ENCODE data around the gene EPOP. TPM values are rescaled to one million over a fixed set of nuclear protein-coding genes. Genes with fewer than 3 reads are reported as not detected.

The EPOP gene
- total and polyA plus RNA-seq, 4 donors: 0.32 to 1.9 (median 1.1) TPM

DNA sequence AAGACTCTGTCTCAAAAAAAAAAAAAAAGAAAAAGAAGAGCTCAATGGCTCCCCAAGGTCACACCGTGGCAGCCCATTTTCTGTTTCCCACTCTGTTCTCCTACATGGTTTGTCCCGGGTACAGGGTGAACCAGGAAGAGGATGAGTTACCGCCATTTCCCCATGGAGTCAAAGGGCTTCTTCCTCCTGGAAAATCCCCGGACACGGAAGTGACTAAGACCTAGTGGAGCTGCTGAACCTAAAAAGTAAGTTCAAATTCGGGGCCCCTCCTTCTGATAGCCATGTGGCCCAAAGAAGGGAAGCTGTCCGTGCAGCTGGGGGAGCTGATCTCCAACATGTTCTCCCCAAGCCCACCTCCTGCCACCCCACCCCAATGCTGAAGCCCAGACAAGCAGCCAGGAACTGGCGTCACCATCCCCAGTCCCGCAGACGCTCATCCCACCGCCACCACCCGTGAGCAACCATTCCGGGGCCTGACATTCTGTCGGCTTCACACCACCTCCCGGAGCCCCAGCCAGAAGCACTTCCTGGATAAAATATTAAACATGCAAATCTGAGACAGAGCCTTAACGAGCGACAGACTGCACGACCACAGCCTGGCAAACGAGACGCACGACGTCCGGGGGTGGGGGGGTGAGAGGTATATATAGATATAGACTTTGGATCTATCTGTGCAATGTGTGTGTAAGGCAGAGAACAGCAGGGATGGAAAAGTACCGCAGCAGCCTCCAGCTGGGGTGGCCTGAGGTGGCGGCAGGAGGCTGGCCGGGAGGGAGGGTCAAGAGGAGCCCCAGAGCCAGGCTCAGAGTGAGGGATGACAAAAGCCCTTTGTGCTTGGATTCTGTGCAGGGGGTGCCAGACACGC, 17.6 kb downstream of the EPOP start:
- Histone ChIP-seq H3K9me3 (ENCODE audit: control insufficient read depth in 4 of 4, low read length in 3 of 4) (no peaks in the 10 kb centered on the region), H3K27me3 (ENCODE audit: control insufficient read depth in 4 of 4, insufficient read depth in 4 of 4, low read length in 3 of 4) (no peaks in the 10 kb centered on the region), H3K36me3 (ENCODE audit: control insufficient read depth in 4 of 4, insufficient read depth in 3 of 4, low read depth in 1 of 4, low read length in 3 of 4) (no peaks in the 10 kb centered on the region), H3K4me1 (ENCODE audit: control insufficient read depth in 4 of 4, insufficient read depth in 4 of 4, low read length in 3 of 4) (no peaks in the 10 kb centered on the region), H3K4me3 (ENCODE audit: low read depth in 1 of 3, low read length in 3 of 3) (no peak overlapping the region), H3K27ac (ENCODE audit: low read depth in 1 of 2, low read length in 2 of 2) (no peak overlapping the region), H3K9ac (ENCODE audit: low read depth in 1 of 2, low read length in 2 of 2) (no peak overlapping the region)
- DNase-seq (ENCODE audit: low spot score): no peak
- TF ChIP-seq ZBTB33 (IDR thresholded peaks at IDR 0.05) (no peak), GABPA (IDR thresholded peaks at IDR 0.05 in 1 of 2, conservative IDR thresholded peaks at IDR 0.05 in 1 of 2) (no peak), HNF4G (IDR thresholded peaks at IDR 0.05) (no peak), YY1 (IDR thresholded peaks at IDR 0.05) (no peak), CTCF (IDR thresholded peaks at IDR 0.05; ENCODE audit: low read depth, low read length, missing input control) (no peak), FOXA1 (IDR thresholded peaks at IDR 0.05) (no peak), HNF4A (conservative IDR thresholded peaks at IDR 0.05) (no peak), JUND (IDR thresholded peaks at IDR 0.05) (no peak)
- TF ChIP-seq, protein P1, sequence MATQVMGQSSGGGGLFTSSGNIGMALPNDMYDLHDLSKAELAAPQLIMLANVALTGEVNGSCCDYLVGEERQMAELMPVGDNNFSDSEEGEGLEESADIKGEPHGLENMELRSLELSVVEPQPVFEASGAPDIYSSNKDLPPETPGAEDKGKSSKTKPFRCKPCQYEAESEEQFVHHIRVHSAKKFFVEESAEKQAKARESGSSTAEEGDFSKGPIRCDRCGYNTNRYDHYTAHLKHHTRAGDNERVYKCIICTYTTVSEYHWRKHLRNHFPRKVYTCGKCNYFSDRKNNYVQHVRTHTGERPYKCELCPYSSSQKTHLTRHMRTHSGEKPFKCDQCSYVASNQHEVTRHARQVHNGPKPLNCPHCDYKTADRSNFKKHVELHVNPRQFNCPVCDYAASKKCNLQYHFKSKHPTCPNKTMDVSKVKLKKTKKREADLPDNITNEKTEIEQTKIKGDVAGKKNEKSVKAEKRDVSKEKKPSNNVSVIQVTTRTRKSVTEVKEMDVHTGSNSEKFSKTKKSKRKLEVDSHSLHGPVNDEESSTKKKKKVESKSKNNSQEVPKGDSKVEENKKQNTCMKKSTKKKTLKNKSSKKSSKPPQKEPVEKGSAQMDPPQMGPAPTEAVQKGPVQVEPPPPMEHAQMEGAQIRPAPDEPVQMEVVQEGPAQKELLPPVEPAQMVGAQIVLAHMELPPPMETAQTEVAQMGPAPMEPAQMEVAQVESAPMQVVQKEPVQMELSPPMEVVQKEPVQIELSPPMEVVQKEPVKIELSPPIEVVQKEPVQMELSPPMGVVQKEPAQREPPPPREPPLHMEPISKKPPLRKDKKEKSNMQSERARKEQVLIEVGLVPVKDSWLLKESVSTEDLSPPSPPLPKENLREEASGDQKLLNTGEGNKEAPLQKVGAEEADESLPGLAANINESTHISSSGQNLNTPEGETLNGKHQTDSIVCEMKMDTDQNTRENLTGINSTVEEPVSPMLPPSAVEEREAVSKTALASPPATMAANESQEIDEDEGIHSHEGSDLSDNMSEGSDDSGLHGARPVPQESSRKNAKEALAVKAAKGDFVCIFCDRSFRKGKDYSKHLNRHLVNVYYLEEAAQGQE (IDR thresholded peaks at IDR 0.05): no peak
- WGBS: 69% methylated on average over 27 of the region's 27 CpGs

- H3K9ac ChIP-seq (ENCODE audit: low read depth in 1 of 2, low read length in 2 of 2): no peak overlapping the region
- no peaks in the 10 kb centered on the region for H3K9me3 ChIP-seq (ENCODE audit: control insufficient read depth in 4 of 4, low read length in 3 of 4)
- 60% methylated on average over 21 of the region's 21 CpGs for WGBS
- no peak for DNase-seq (ENCODE audit: low spot score)
- H3K27me3 ChIP-seq (ENCODE audit: control insufficient read depth in 4 of 4, insufficient read depth in 4 of 4, low read length in 3 of 4): no peaks in the 10 kb centered on the region
- H3K27ac ChIP-seq (ENCODE audit: low read depth in 1 of 2, low read length in 2 of 2): no peak overlapping the region
- no peak for TF ChIP-seq ZBTB33 (IDR thresholded peaks at IDR 0.05)
- no peak for TF ChIP-seq JUND (IDR thresholded peaks at IDR 0.05)
- TF ChIP-seq GABPA (IDR thresholded peaks at IDR 0.05 in 1 of 2, conservative IDR thresholded peaks at IDR 0.05 in 1 of 2): no peak
- TF ChIP-seq NR2F2 (IDR thresholded peaks at IDR 0.05): no peak
- no peak for TF ChIP-seq SP1 (IDR thresholded peaks at IDR 0.05)
- TF ChIP-seq, protein P1 (IDR thresholded peaks at IDR 0.05): no peak
- no peak for TF ChIP-seq FOXA1 (IDR thresholded peaks at IDR 0.05)
- TF ChIP-seq, protein P2, sequence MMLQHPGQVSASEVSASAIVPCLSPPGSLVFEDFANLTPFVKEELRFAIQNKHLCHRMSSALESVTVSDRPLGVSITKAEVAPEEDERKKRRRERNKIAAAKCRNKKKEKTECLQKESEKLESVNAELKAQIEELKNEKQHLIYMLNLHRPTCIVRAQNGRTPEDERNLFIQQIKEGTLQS (IDR thresholded peaks at IDR 0.05): no peak
- TF ChIP-seq TAF1 (conservative IDR thresholded peaks at IDR 0.05): no peak
- H3K4me3 ChIP-seq (ENCODE audit: low read depth in 1 of 3, low read length in 3 of 3): no peak overlapping the region
- H3K4me1 ChIP-seq (ENCODE audit: control insufficient read depth in 4 of 4, insufficient read depth in 4 of 4, low read length in 3 of 4): no peaks in the 10 kb centered on the region
- H3K36me3 ChIP-seq (ENCODE audit: control insufficient read depth in 4 of 4, insufficient read depth in 3 of 4, low read depth in 1 of 4, low read length in 3 of 4): no peaks in the 10 kb centered on the region
These were observed 20.1 kb downstream of the EPOP start for GRCh38 chr17:38654411-38655398.
